GM12878 (cell line): ENCODE data around the gene BCO1. TPM values are rescaled to one million over a fixed set of nuclear protein-coding genes. Genes with fewer than 3 reads are reported as not detected.

Experiments
- ATAC-seq: fragments of 200-7000 bp; cut with Tn5 transposase; 3 replicates; pipeline ENCODE4 v1.9.1; 2020; ENCODE audit warnings: mild to moderate bottlenecking, moderate library complexity
- BruUV-seq: library from RNA; stranded (reverse); fragments of 400-500 nt; replicated peaks from 2 replicates; lab custom pipeline; 2021; lab: Mats Ljungman, UMichigan
- CTCF ChIA-PET: fragments of 300-600 bp; sonication (Branson Sonifier 250); formaldehyde crosslinking; extraction: SDS; loops from one replicate; lab custom pipeline; 2021; ENCODE audit warnings: inconsistent platforms; lab: Yijun Ruan, JAX
- POLR2A ChIA-PET: fragments of 350-600 bp; formaldehyde crosslinking; extraction: SDS; loops from one replicate; lab custom pipeline; 2021; ENCODE audit warnings: inconsistent platforms; lab: Charles Lee
- RAD21 ChIA-PET: fragments of 300-600 bp; sonication (Branson Sonifier 250); formaldehyde crosslinking; loops from one replicate; lab custom pipeline; 2023; ENCODE audit warnings: antibody characterized with exemption; ENCODE audit not compliant: unreplicated experiment; lab: Charles Lee
- SMC1A ChIA-PET: fragments of 300-600 bp; sonication (Branson Sonifier 250); formaldehyde crosslinking; loops from one replicate; lab custom pipeline; 2023; ENCODE audit not compliant: unreplicated experiment, uncharacterized antibody; lab: Charles Lee
- DNase-seq: peaks from one replicate; pipeline ENCODE4 v3.0.0-alpha.2; 2011; ENCODE audit warnings: low read depth, low spot score
- FAIRE-seq: peaks from 3 replicates; lab custom pipeline; 2011; peaks lifted over from hg19 to GRCh38; lab: Jason Lieb, UNC
- H2AFZ ChIP-seq: 2 replicates; pipeline ENCODE4 v1.6.0; 2011; ENCODE audit warnings: low read depth, low read length, control low read depth; ENCODE audit not compliant: control insufficient read depth
- H3K27ac ChIP-seq: 2 replicates; pipeline ENCODE4 v1.5.1; 2011; ENCODE audit warnings: control low read depth; ENCODE audit not compliant: control insufficient read depth, insufficient read depth
- H3K27me3 ChIP-seq, 2 experiments: replicated peaks in 1 of 2; 2 replicates each; pipeline versions ENCODE4 v1.6.0 to v1.6.1; 2011; ENCODE audit warnings: low read length in 1 of 2; ENCODE audit not compliant: control insufficient read depth in 2 of 2, insufficient read depth in 2 of 2
- H3K36me3 ChIP-seq, 2 experiments: 2 replicates each; pipeline ENCODE4 v1.5.1; 2011; ENCODE audit warnings: low read length in 1 of 2; ENCODE audit not compliant: control insufficient read depth in 2 of 2, insufficient read depth in 2 of 2
- H3K4me1 ChIP-seq: 2 replicates; pipeline ENCODE4 v1.6.1; 2011; ENCODE audit warnings: mild to moderate bottlenecking, low read length, moderate library complexity, mixed read lengths; ENCODE audit not compliant: control insufficient read depth, insufficient read depth
- H3K4me2 ChIP-seq: 2 replicates; pipeline ENCODE4 v1.6.0; 2011; ENCODE audit warnings: control low read depth; ENCODE audit not compliant: control insufficient read depth, insufficient read depth
- H3K4me3 ChIP-seq: fragments of 200-600 bp; sonication (generic); 2 replicates; pipeline ENCODE4 v1.5.1; 2016
- H3K79me2 ChIP-seq: 2 replicates; pipeline ENCODE4 v1.6.0; 2011; ENCODE audit warnings: low read length; ENCODE audit not compliant: control insufficient read depth, insufficient read depth
- H3K9ac ChIP-seq: 2 replicates; pipeline ENCODE4 v1.8.0; 2011; ENCODE audit warnings: low read length, control low read depth, mixed read lengths; ENCODE audit not compliant: control insufficient read depth, insufficient read depth
- H3K9me3 ChIP-seq: replicated peaks from 3 replicates; pipeline ENCODE4 v1.5.1; 2011; ENCODE audit warnings: mild to moderate bottlenecking, low read length; ENCODE audit not compliant: control insufficient read depth, insufficient read depth
- H4K20me1 ChIP-seq: 2 replicates; pipeline ENCODE4 v1.6.0; 2011; ENCODE audit not compliant: control insufficient read depth, insufficient read depth
- CBX5 ChIP-seq: sonication (generic); IDR thresholded peaks from 2 replicates; pipeline ENCODE4 v1.6.1; 2016; ENCODE audit warnings: low read depth, moderate library complexity, mild to moderate bottlenecking, inconsistent platforms
- GABPA ChIP-seq: IDR thresholded peaks from 2 replicates; pipeline ENCODE4 v1.6.1; 2014; ENCODE audit warnings: antibody characterized with exemption, low read depth, mild to moderate bottlenecking, inconsistent platforms
- GATAD2B ChIP-seq: fragments of 450-650 bp; conservative IDR thresholded peaks from 2 replicates; pipeline ENCODE4 v1.6.1; 2017; ENCODE audit warnings: low read depth, mild to moderate bottlenecking, moderate library complexity
- HDAC2 ChIP-seq: fragments of 200-600 bp; sonication (generic); IDR thresholded peaks from 2 replicates; pipeline ENCODE4 v1.6.1; 2017
- IKZF2 ChIP-seq, 2 experiments: fragments of 450-650 bp; IDR thresholded peaks; 2 replicates each; pipeline ENCODE4 v1.6.1; 2017; ENCODE audit warnings: mild to moderate bottlenecking in 2 of 2, moderate library complexity in 2 of 2
- KAT2A ChIP-seq: conservative IDR thresholded peaks from 2 replicates; pipeline ENCODE4 v1.6.1; 2011; ENCODE audit warnings: low read depth, low read length; ENCODE audit not compliant: control insufficient read depth
- NFIC ChIP-seq: IDR thresholded peaks from 2 replicates; pipeline ENCODE4 v1.6.1; 2012; ENCODE audit warnings: low read depth, mild to moderate bottlenecking, inconsistent platforms, low read length, moderate library complexity
- NFYB ChIP-seq: IDR thresholded peaks from 2 replicates; pipeline ENCODE4 v1.6.1; 2011; ENCODE audit warnings: low read depth, mild to moderate bottlenecking, low read length, improper control_type of control experiment, moderate library complexity; ENCODE audit not compliant: insufficient read depth
- POLR2AphosphoS5 ChIP-seq: IDR thresholded peaks from 2 replicates; pipeline ENCODE4 v1.6.1; 2011; ENCODE audit warnings: mild to moderate bottlenecking, low read length, inconsistent platforms
- SMAD1 ChIP-seq: fragments of 450-650 bp; IDR thresholded peaks from 2 replicates; pipeline ENCODE4 v1.6.1; 2018; ENCODE audit warnings: mild to moderate bottlenecking, low read depth; ENCODE audit not compliant: partially characterized antibody
- SP1 ChIP-seq: IDR thresholded peaks from one replicate; pipeline ENCODE4 v1.6.1; 2011; ENCODE audit warnings: low read depth, low read length
- ZNF217 ChIP-seq: fragments of 450-650 bp; IDR thresholded peaks from 2 replicates; pipeline ENCODE4 v1.6.1; 2017; ENCODE audit warnings: antibody characterized with exemption, mild to moderate bottlenecking
- ZNF592 ChIP-seq: fragments of 450-650 bp; IDR thresholded peaks from 2 replicates; pipeline ENCODE4 v1.6.1; 2017; ENCODE audit warnings: mild to moderate bottlenecking, moderate library complexity
- ZZZ3 ChIP-seq: IDR thresholded peaks from 2 replicates; pipeline ENCODE4 v1.6.1; 2011; ENCODE audit warnings: low read depth; ENCODE audit not compliant: control insufficient read depth, insufficient read length
- WGBS: methylation state at CpG from one replicate; pipeline ENCODE4 v1.1.6; 2016; ENCODE audit warnings: low lambda C conversion rate; ENCODE audit not compliant: insufficient replicate concordance, insufficient coverage; ENCODE audit errors: missing lambda C conversion rate; 5-methylcytosine and 5-hydroxymethylcytosine counted together
- in situ Hi-C: fragments of 300-500 bp; cut with MboI; formaldehyde crosslinking; loops from 9 replicates; pipeline ENCODE4 v1.14.3; 2018; ENCODE audit warnings: mixed read lengths
- intact Hi-C: fragments of 100-400 bp; cut with micrococcal nuclease; formaldehyde crosslinking; loops from one replicate; pipeline ENCODE4 v1.14.2; 2022; ENCODE audit not compliant: unreplicated experiment
- polyA plus RNA-seq, 11 experiments: library from polyadenylated mRNA; depleted of rRNA in 4 of 11; unstranded in 6 of 11; stranded (reverse) in 5 of 11; fragments of >200 nt; fragmentation: Nextera tagmentation in 4 of 11; fragmentation: Illumina TruSeq in 1 of 11; extraction: Ambion mirVana in 4 of 11; extraction: Trizol in 1 of 11; gene quantifications; 1 replicate in 1 of 11; 2 replicates in 10 of 11; pipeline versions ENCODE4 v1.2.1 to v1.2.3, GENCODE V29; 2011 to 2016; ENCODE audit warnings: inconsistent platforms in 2 of 11, missing spikeins in 2 of 11, low read depth in 1 of 11
- total RNA-seq, 4 experiments: library from RNA; depleted of rRNA in 3 of 4; stranded (reverse); fragments of >200 nt in 3 of 4; fragmentation: Illumina TruSeq in 1 of 4; extraction: Trizol in 1 of 4; gene quantifications; 2 replicates each; pipeline versions ENCODE4 v1.2.1 to v1.2.3, GENCODE V29; 2013 to 2021

The BCO1 gene
- total and polyA plus RNA-seq, 10 of the 15 experiments (the other 5 are each of a cell fraction or from before 2014, with no cell fraction given): 0.09 to 0.21 (median 0.14) TPM; not detected in 7

- Histone ChIP-seq H3K4me3 (no peak overlapping the region), H3K9ac (no peak overlapping the region), H3K27me3 (peaks cover 3 to 6% of the 10 kb centered on the region in 2 experiments; a peak in 2 of 4 replicates), H3K9me3 (no peaks in the 10 kb centered on the region), H2AFZ (no peak overlapping the region), H3K36me3 (no peaks in the 10 kb centered on the region), H4K20me1 (no peaks in the 10 kb centered on the region), H3K27ac (no peak overlapping the region), H3K4me1 (no peaks in the 10 kb centered on the region), H3K79me2 (no peaks in the 10 kb centered on the region), H3K4me2 (no peak overlapping the region)
- CTCF ChIA-PET: no interaction called here
- no TSS peak for BruUV-seq
- RAD21 ChIA-PET: no interaction called here
- intact Hi-C loops (no loop called here), in situ Hi-C loops (no loop called here)
- no peak for TF ChIP-seq ZNF592
- TF ChIP-seq IKZF2 (IDR thresholded peaks at IDR 0.05): no peak
- TF ChIP-seq KAT2A: no peak
- no peak for TF ChIP-seq GATAD2B
- no peak for TF ChIP-seq GABPA
- TF ChIP-seq CBX5: no peak
- no peak for TF ChIP-seq SMAD1
- TF ChIP-seq NFYB: no peak
- TF ChIP-seq POLR2AphosphoS5: no peak
- TF ChIP-seq NFIC: no peak
- TF ChIP-seq SP1: no peak
- TF ChIP-seq HDAC2: no peak
- TF ChIP-seq ZNF217: no peak
- TF ChIP-seq ZZZ3: no peak
- no peak for FAIRE-seq
- DNase-seq: no peak
- SMC1A ChIA-PET: no interaction called here
- ATAC-seq: no peak
- 49% methylated on average over 2 of the region's 2 CpGs for WGBS
- POLR2A ChIA-PET: no interaction called here
These were observed 10.7 kb upstream of the BCO1 start for GRCh38 chr16:81227785-81228184.
